ENCODE measurements around the gene STK31.
"Not testable (repeated sequence)": the region's sequence is repeated elsewhere in the genome, so short reads cannot be mapped to it uniquely, and the experiment has no call there.

The STK31 gene

DNA sequence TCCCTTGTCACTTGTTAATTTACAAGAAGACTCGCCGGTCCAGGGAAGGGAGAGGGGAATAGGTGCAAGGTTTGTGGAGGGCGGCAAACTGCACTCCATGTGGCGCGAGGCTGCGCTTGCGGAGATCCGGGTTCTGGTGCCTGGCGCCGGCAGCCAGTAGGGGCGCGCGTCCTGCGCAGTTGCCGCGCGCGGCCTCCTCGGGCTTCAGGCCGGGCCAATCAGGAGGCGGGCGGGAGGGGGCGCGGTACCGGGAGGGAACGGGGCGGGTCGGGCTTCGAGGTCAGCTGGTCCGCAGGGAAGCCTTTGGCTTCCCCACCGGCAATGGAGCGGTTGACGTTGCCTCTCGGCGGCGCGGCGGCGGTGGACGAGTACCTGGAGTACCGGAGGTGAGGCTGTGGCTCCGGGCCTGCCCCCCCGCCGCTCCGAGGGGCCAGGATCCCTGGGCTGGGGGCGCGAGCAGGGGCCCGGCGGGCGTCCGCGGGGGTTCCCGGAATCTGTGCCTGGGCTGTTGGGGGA lies 30.1 kb upstream of the STK31 start, which contains the start of gene FAM221A:
FAM221A (plus strand) TSS at position 302 of the 516 bp plus-strand sequence; CDS start at position 322, 20 bp downstream.
- H3K27me3 ChIP-seq (ENCODE audit: insufficient read depth, poor library complexity, severe bottlenecking) = peaks cover 5% of the 10 kb centered on the region
- TF ChIP-seq GABPA (IDR thresholded peaks at IDR 0.05; ENCODE audit: low read depth) (no peak), POLR2AphosphoS5 (IDR thresholded peaks at IDR 0.05; ENCODE audit: low read depth) (no peak), SPI1 (IDR thresholded peaks at IDR 0.05; ENCODE audit: borderline replicate concordance, low read depth) (no peak)
- TF ChIP-seq, protein P1, sequence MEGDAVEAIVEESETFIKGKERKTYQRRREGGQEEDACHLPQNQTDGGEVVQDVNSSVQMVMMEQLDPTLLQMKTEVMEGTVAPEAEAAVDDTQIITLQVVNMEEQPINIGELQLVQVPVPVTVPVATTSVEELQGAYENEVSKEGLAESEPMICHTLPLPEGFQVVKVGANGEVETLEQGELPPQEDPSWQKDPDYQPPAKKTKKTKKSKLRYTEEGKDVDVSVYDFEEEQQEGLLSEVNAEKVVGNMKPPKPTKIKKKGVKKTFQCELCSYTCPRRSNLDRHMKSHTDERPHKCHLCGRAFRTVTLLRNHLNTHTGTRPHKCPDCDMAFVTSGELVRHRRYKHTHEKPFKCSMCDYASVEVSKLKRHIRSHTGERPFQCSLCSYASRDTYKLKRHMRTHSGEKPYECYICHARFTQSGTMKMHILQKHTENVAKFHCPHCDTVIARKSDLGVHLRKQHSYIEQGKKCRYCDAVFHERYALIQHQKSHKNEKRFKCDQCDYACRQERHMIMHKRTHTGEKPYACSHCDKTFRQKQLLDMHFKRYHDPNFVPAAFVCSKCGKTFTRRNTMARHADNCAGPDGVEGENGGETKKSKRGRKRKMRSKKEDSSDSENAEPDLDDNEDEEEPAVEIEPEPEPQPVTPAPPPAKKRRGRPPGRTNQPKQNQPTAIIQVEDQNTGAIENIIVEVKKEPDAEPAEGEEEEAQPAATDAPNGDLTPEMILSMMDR (IDR thresholded peaks at IDR 0.05; ENCODE audit: insufficient read depth, low read length) = peak; percentile 9
- TF ChIP-seq, protein P2, sequence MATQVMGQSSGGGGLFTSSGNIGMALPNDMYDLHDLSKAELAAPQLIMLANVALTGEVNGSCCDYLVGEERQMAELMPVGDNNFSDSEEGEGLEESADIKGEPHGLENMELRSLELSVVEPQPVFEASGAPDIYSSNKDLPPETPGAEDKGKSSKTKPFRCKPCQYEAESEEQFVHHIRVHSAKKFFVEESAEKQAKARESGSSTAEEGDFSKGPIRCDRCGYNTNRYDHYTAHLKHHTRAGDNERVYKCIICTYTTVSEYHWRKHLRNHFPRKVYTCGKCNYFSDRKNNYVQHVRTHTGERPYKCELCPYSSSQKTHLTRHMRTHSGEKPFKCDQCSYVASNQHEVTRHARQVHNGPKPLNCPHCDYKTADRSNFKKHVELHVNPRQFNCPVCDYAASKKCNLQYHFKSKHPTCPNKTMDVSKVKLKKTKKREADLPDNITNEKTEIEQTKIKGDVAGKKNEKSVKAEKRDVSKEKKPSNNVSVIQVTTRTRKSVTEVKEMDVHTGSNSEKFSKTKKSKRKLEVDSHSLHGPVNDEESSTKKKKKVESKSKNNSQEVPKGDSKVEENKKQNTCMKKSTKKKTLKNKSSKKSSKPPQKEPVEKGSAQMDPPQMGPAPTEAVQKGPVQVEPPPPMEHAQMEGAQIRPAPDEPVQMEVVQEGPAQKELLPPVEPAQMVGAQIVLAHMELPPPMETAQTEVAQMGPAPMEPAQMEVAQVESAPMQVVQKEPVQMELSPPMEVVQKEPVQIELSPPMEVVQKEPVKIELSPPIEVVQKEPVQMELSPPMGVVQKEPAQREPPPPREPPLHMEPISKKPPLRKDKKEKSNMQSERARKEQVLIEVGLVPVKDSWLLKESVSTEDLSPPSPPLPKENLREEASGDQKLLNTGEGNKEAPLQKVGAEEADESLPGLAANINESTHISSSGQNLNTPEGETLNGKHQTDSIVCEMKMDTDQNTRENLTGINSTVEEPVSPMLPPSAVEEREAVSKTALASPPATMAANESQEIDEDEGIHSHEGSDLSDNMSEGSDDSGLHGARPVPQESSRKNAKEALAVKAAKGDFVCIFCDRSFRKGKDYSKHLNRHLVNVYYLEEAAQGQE (IDR thresholded peaks at IDR 0.05; ENCODE audit: insufficient replicate concordance, low read depth) = no peak
- peak; percentile 13 to 51 for DNase-seq (ENCODE audit: low read depth in 1 of 2, low spot score in 1 of 2)
- H3K27ac ChIP-seq (replicated peaks) = no peak within 1 kb of the TSS
- peak within 1 kb of the TSS; percentile 33 for H3K4me3 ChIP-seq (replicated peaks; ENCODE audit: insufficient read depth, low read length)

DNA sequence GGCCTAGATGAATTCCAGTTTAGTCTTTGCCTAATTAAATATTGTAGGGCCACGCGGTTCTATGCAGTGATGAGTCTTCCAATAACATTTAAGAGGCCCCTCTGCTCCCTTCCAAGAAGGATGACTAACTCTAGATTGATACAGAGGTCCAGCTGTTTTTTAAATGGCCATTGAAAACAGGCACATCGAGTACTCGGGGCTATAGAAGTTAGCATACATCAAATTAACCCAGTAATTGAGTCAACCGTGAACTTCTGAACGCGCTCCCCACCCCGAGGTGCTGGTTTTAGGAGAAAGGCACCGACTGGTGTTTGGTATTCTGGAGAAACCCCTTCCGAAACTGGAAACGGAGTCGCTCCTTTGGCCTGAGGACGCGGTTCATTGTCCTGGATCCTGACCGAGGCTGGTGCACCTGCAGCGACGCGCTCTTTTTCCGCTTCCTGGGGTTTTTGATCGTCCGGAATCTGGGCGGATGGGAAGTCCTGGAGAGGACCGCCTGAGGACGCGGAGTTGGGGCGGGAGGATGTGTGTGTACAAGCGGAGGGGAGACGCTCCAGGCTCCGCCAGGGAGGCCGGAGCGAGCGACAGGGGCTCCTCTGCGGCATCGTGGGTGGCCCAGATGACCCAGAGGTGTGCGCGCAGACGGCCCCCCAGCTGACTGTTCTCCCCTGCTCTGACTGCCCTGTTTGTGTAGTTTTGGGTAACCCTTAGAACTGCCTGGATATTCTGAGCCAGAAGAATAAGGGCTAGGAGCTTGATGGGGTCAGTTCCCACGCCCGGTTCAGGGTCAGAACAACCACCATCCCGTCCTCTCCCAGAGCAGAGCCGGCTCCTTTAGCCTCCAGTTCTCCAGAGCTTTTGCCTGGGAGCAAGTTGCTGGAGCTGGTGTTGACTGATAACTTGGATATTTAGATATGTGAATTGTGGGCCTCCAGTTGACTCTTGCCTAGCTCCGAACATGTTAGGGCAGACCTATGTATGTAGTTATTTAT lies 29.3 kb upstream of the STK31 start:
- no peak for DNase-seq (ENCODE audit: low read depth in 1 of 2, low spot score in 1 of 2)
- TF ChIP-seq POLR2AphosphoS5 (IDR thresholded peaks at IDR 0.05; ENCODE audit: low read depth) (no peak), GABPA (IDR thresholded peaks at IDR 0.05; ENCODE audit: low read depth) (no peak), SPI1 (IDR thresholded peaks at IDR 0.05; ENCODE audit: borderline replicate concordance, low read depth) (no peak)
- TF ChIP-seq, protein P1 (IDR thresholded peaks at IDR 0.05; ENCODE audit: insufficient read depth, low read length) = no peak
- TF ChIP-seq, protein P2 (IDR thresholded peaks at IDR 0.05; ENCODE audit: insufficient replicate concordance, low read depth) = no peak
- Histone ChIP-seq H3K27ac (replicated peaks) (no peak overlapping the region), H3K4me3 (replicated peaks; ENCODE audit: insufficient read depth, low read length) (no peak overlapping the region; the same call in 1 of the 2 replicates), H3K27me3 (ENCODE audit: insufficient read depth, poor library complexity, severe bottlenecking) (peaks cover 5% of the 10 kb centered on the region)

DNA sequence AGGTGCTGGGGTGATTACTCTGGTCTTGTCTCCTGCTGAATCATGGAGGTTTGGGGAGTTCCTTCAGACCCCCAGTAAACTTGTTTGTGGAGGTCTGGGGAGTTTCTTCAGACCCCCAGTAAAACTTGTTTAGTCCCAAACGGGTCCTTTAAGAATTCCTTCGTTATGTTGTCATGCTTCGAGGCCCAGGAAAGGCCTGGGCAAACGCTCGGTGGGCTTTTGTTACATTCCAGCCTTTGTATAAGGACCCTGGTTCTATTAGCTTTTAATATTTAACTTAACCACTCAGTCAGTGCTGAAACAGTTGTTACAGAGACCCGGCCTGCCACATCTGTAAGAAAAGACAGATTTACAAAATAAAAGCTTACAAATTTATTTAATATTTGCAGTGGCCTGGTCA lies 26.0 kb upstream of the STK31 start:
- DNase-seq (ENCODE audit: low read depth in 1 of 2, low spot score in 1 of 2); H3K27ac ChIP-seq (replicated peaks); H3K4me3 ChIP-seq (replicated peaks; ENCODE audit: insufficient read depth, low read length); H3K27me3 ChIP-seq (ENCODE audit: insufficient read depth, poor library complexity, severe bottlenecking): not testable (repeated sequence)

DNA sequence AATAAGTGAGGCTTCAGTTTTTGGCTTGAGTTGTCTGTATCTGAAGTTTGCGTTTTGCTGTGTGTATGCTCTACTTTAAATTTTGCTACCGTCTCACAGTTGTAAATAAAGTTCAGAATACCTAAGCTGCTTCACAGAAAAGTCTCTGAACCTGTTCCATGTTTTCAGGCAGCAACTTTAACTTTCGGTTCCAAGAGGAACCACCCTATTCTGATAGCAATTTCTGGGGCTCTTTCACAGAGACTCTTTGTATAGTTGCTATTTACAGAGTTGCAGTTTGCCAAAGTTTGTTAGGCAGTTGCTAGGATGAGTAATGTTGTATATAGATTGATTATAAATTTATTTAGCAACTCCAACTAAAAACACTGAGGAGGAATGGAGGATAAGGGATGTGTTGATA lies 24.3 kb upstream of the STK31 start:
- TF ChIP-seq, protein P2 (IDR thresholded peaks at IDR 0.05; ENCODE audit: insufficient replicate concordance, low read depth) = no peak
- TF ChIP-seq POLR2AphosphoS5 (IDR thresholded peaks at IDR 0.05; ENCODE audit: low read depth) (no peak), GABPA (IDR thresholded peaks at IDR 0.05; ENCODE audit: low read depth) (no peak), SPI1 (IDR thresholded peaks at IDR 0.05; ENCODE audit: borderline replicate concordance, low read depth) (no peak)
- TF ChIP-seq, protein P1 (IDR thresholded peaks at IDR 0.05; ENCODE audit: insufficient read depth, low read length) = no peak
- Histone ChIP-seq H3K4me3 (replicated peaks; ENCODE audit: insufficient read depth, low read length) (no peak overlapping the region), H3K27ac (replicated peaks) (no peak overlapping the region), H3K27me3 (ENCODE audit: insufficient read depth, poor library complexity, severe bottlenecking) (no peaks in the 10 kb centered on the region)
- no peak for DNase-seq (ENCODE audit: low read depth in 1 of 2, low spot score in 1 of 2)

Data from HL-60 (cell line).